Neutrophil (primary cell): ENCODE measurements around the gene FAM120AOS.

Experiments
- H3K27ac ChIP-seq: fragments of 200-600 bp; sonication (generic); 2 replicates; pipeline ENCODE4 v1.5.1; 2016; ENCODE audit warnings: mild to moderate bottlenecking, moderate library complexity
- H3K27me3 ChIP-seq: fragments of 200-600 bp; sonication (generic); 2 replicates; pipeline ENCODE4 v1.6.0; 2016; ENCODE audit warnings: mild to moderate bottlenecking
- H3K36me3 ChIP-seq: fragments of 200-600 bp; sonication (generic); 2 replicates; pipeline ENCODE4 v1.5.1; 2017
- H3K4me1 ChIP-seq, 2 experiments: fragments of 200-600 bp in 1 of 2; sonication (generic) in 1 of 2; 1 replicate in 1 of 2; 2 replicates in 1 of 2; pipeline versions ENCODE4 v1.5.1 to v1.6.1; 2013 to 2016; ENCODE audit warnings: low read depth in 1 of 2, low read length in 1 of 2, mild to moderate bottlenecking in 1 of 2, moderate library complexity in 1 of 2; ENCODE audit not compliant: control insufficient read depth in 1 of 2, insufficient read depth in 1 of 2
- H3K4me3 ChIP-seq, 2 experiments: fragments of 200-600 bp in 1 of 2; sonication (generic) in 1 of 2; 1 replicate in 1 of 2; 2 replicates in 1 of 2; pipeline ENCODE4 v1.5.1; 2013 to 2016; ENCODE audit warnings: low read depth in 1 of 2, low read length in 1 of 2, mild to moderate bottlenecking in 1 of 2, moderate library complexity in 1 of 2
- H3K9me3 ChIP-seq: fragments of 200-600 bp; sonication (generic); 2 replicates; pipeline ENCODE4 v1.5.1; 2016
- TF ChIP-seq, protein P1 (sequence below): fragments of 200-600 bp; sonication (generic); IDR thresholded peaks from 2 replicates; pipeline ENCODE4 v1.5.1; 2016; ENCODE audit warnings: antibody characterized with exemption

The FAM120AOS gene

DNA sequence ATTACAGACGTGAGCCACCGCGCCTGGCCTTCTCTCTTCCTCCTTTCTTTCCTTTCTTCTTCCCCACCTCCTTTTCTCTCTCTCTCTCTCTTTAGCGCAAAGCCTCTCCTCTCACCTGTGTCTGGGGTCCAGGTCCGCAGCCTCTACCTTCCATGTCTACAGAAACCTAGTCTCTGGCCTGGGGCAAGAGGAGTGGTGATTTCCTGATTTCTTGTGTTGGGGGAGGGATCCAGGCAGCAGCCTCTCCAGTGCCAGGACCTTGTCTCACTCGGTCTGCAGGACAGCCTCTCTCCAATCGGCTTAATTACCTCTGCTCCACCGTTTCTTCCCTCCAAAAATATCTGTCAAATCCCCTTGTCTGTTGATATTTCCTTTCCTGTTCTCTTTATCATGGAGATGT lies 18.0 kb downstream of the FAM120AOS start:
- H3K9me3 ChIP-seq, result no peaks in the 10 kb centered on the region
- H3K27me3 ChIP-seq, result no peaks in the 10 kb centered on the region
- TF ChIP-seq, protein P1, sequence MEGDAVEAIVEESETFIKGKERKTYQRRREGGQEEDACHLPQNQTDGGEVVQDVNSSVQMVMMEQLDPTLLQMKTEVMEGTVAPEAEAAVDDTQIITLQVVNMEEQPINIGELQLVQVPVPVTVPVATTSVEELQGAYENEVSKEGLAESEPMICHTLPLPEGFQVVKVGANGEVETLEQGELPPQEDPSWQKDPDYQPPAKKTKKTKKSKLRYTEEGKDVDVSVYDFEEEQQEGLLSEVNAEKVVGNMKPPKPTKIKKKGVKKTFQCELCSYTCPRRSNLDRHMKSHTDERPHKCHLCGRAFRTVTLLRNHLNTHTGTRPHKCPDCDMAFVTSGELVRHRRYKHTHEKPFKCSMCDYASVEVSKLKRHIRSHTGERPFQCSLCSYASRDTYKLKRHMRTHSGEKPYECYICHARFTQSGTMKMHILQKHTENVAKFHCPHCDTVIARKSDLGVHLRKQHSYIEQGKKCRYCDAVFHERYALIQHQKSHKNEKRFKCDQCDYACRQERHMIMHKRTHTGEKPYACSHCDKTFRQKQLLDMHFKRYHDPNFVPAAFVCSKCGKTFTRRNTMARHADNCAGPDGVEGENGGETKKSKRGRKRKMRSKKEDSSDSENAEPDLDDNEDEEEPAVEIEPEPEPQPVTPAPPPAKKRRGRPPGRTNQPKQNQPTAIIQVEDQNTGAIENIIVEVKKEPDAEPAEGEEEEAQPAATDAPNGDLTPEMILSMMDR, result no peak
- H3K4me1 ChIP-seq, result no peaks in the 10 kb centered on the region
- no peak overlapping the region for H3K27ac ChIP-seq
- H3K4me3 ChIP-seq, result no peak overlapping the region
- no peaks in the 10 kb centered on the region for H3K36me3 ChIP-seq

DNA sequence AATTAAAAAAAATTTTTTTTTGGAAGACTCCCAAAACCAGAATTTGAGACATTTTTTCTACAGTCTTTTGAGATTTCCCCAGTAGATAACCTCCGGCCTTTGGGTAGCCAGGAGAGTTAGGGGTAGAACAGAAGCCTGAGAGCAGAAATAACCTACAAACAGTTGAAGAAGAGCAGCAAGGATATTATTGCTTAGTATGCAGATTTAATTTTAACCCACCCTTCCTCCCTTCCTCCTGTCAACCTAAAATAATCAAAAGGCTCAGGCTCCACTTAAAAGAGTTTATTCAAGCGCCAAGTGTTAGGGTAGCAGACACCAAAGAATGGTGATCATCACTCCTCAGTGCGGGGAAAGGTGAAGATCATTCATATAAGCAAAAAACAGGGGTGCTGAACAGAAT lies 19.3 kb downstream of the FAM120AOS start:
- Histone ChIP-seq H3K9me3 (no peaks in the 10 kb centered on the region), H3K27me3 (no peaks in the 10 kb centered on the region), H3K4me1 (no peaks in the 10 kb centered on the region), H3K27ac (no peak overlapping the region), H3K36me3 (no peaks in the 10 kb centered on the region), H3K4me3 (no peak overlapping the region)
- TF ChIP-seq, protein P1, result no peak

DNA sequence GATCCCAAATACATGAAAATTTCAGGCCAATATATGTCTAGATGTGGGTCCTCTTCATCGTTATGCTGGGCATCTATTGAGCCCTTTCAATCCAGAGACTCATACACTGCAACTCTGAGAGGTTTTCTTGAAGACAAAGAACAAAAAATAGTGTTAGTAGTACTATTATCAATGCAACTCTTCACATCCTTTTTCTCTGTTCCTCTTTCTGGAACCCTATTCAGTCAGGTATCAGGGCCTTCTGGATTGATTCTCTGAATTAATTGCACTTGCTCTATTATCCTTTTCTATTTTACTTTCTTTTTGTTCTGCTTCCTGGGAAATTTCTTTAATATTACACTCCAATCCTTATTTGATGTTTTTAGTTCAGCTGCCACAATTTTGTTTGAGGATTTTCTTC lies 20.4 kb downstream of the FAM120AOS start:
- TF ChIP-seq, protein P1, result no peak
- Histone ChIP-seq H3K4me3 (no peak overlapping the region), H3K9me3 (no peaks in the 10 kb centered on the region), H3K27ac (no peak overlapping the region), H3K36me3 (no peaks in the 10 kb centered on the region), H3K27me3 (no peaks in the 10 kb centered on the region), H3K4me1 (no peaks in the 10 kb centered on the region)

DNA sequence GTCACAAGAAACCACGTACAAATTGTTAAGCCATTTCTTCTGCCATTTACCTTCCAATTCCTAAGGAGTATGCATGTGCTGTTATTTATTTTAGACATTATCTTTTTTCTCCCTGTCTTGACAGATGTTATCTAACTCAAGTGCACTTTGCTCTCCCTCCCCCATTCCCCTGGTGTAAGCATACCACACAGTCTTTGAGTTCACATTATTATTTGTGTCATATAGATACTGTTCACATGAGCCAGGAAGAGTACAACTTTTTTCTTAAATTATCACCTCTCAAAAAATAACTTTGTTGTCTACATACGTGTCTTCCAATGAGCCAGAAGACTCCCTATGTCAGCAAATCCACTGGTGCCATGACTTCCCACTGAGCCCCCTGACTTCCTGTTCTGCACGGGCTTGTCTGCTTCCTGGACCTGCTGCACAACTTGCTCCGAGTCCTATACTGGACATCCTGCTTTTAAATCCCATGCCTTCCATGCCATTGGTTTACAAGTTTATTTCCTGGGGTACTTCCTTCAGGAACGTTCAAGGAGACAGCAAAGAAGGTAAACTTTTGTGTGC lies 21.8 kb downstream of the FAM120AOS start:
- Histone ChIP-seq H3K4me3 (no peak overlapping the region), H3K27me3 (no peaks in the 10 kb centered on the region), H3K36me3 (no peaks in the 10 kb centered on the region), H3K27ac (no peak overlapping the region), H3K9me3 (no peaks in the 10 kb centered on the region), H3K4me1 (no peaks in the 10 kb centered on the region)
- TF ChIP-seq, protein P1, result no peak

GRCh38 chr9:93427655-93428379 lies 25.6 kb downstream of the FAM120AOS start:
- Histone ChIP-seq H3K4me3 (no peak overlapping the region), H3K27ac (no peak overlapping the region), H3K36me3 (no peaks in the 10 kb centered on the region), H3K9me3 (no peaks in the 10 kb centered on the region), H3K27me3 (no peaks in the 10 kb centered on the region), H3K4me1 (no peaks in the 10 kb centered on the region)
- TF ChIP-seq, protein P1, result no peak
